HepG2 (cell line): ENCODE results near the gene TBX6. TPM values are rescaled to one million over a fixed set of nuclear protein-coding genes. Genes with fewer than 3 reads are reported as not detected.

ENCODE experiments used
- ATAC-seq: fragments of 200-7000 bp; cut with Tn5 transposase; 3 replicates; pipeline ENCODE4 v1.9.1; 2020; ENCODE audit warnings: mild to moderate bottlenecking, moderate library complexity
- BruUV-seq: library from RNA; stranded (reverse); fragments of 400-500 nt; replicated peaks from 2 replicates; lab custom pipeline; 2021; lab: Mats Ljungman, UMichigan
- CTCF ChIA-PET: fragments of 300-600 bp; formaldehyde crosslinking; extraction: SDS; loops from one replicate; lab custom pipeline; 2021; ENCODE audit warnings: low total read pairs, inconsistent platforms, low intra/inter-chr PET ratio; lab: Yijun Ruan, JAX
- POLR2A ChIA-PET: fragments of 350-600 bp; sonication (Branson Sonifier 250); formaldehyde crosslinking; loops from one replicate; lab custom pipeline; 2020; ENCODE audit warnings: antibody characterized with exemption, inconsistent platforms; lab: Yijun Ruan, JAX
- DNase-seq: peaks from one replicate; pipeline ENCODE4 v3.0.0-alpha.2; 2015; ENCODE audit warnings: low spot score
- FAIRE-seq: peaks from 3 replicates; lab custom pipeline; 2011; peaks lifted over from hg19 to GRCh38; lab: Jason Lieb, UNC
- H2AFZ ChIP-seq: one replicate; pipeline ENCODE4 v1.6.1; 2011; ENCODE audit warnings: low read length, inconsistent platforms
- H3K27ac ChIP-seq: fragments of 300-600 bp; 3 replicates; pipeline ENCODE4 v1.8.0; 2011; ENCODE audit warnings: mixed run types, mild to moderate bottlenecking, mixed read lengths, low read length, inconsistent platforms; ENCODE audit not compliant: insufficient read depth; ENCODE audit errors: extremely low read length
- H3K27me3 ChIP-seq, 2 experiments: fragments of 200-600 bp in 1 of 2; 2 replicates in 1 of 2; 3 replicates in 1 of 2; pipeline versions ENCODE4 v1.6.0 to v1.8.0; 2011; ENCODE audit warnings: low read length in 2 of 2, mild to moderate bottlenecking in 2 of 2, moderate library complexity in 2 of 2, inconsistent platforms in 1 of 2; ENCODE audit not compliant: insufficient read depth in 2 of 2, control insufficient read depth in 1 of 2
- H3K36me3 ChIP-seq, 2 experiments: fragments of 200-600 bp in 1 of 2; replicated peaks in 1 of 2; 2 replicates in 1 of 2; 3 replicates in 1 of 2; pipeline versions ENCODE4 v1.5.1 to v1.8.0; 2011; ENCODE audit warnings: low read length in 2 of 2, inconsistent platforms in 1 of 2; ENCODE audit not compliant: insufficient read depth in 2 of 2, control insufficient read depth in 1 of 2
- H3K4me1 ChIP-seq: 2 replicates; pipeline ENCODE4 v1.5.1; 2012; ENCODE audit warnings: low read length, inconsistent platforms; ENCODE audit not compliant: insufficient read depth
- H3K4me2 ChIP-seq: 2 replicates; pipeline ENCODE4 v1.6.0; 2011; ENCODE audit warnings: low read depth, low read length, inconsistent platforms
- H3K4me3 ChIP-seq, 3 experiments: fragments of 200-600 bp in 1 of 3; sonication (generic), shearing (Covaris generic) in 1 of 3; replicated peaks in 1 of 3; 2 replicates each; pipeline ENCODE4 v1.5.1; 2011 to 2016; ENCODE audit warnings: low read length in 3 of 3, inconsistent platforms in 2 of 3, low read depth in 2 of 3, mild to moderate bottlenecking in 2 of 3, control low read depth in 1 of 3, mixed read lengths in 1 of 3; ENCODE audit not compliant: insufficient read depth in 1 of 3
- H3K79me2 ChIP-seq: one replicate; pipeline ENCODE4 v1.6.1; 2011; ENCODE audit warnings: low read length, inconsistent platforms; ENCODE audit not compliant: insufficient read depth
- H3K9ac ChIP-seq: 2 replicates; pipeline ENCODE4 v1.6.0; 2011; ENCODE audit warnings: mild to moderate bottlenecking, low read depth, low read length, inconsistent platforms; ENCODE audit not compliant: insufficient read depth
- H3K9me3 ChIP-seq: 2 replicates; pipeline ENCODE4 v1.5.1; 2012; ENCODE audit warnings: mild to moderate bottlenecking, low read length
- H4K20me1 ChIP-seq: 2 replicates; pipeline ENCODE4 v1.6.0; 2011; ENCODE audit warnings: inconsistent platforms, mild to moderate bottlenecking, low read length, moderate library complexity; ENCODE audit not compliant: insufficient read depth
- AGO2 ChIP-seq: fragments of 200-400 bp; formaldehyde crosslinking; optimal IDR thresholded peaks from 2 replicates; pipeline ENCODE3; 2017; ENCODE audit warnings: mild to moderate bottlenecking, low read depth, low read length, moderate library complexity
- MZF1 ChIP-seq: sonication (generic); formaldehyde crosslinking; IDR thresholded peaks from 2 replicates; pipeline ENCODE4 v1.8.1; 2023; ENCODE audit warnings: mild to moderate bottlenecking, missing genetic modification reagents, borderline replicate concordance
- POLR2A ChIP-seq, 2 experiments: IDR thresholded peaks; 2 replicates each; pipeline ENCODE4 v1.6.1; 2011; ENCODE audit warnings: low read depth in 2 of 2, low read length in 2 of 2, mild to moderate bottlenecking in 1 of 2, moderate library complexity in 1 of 2; ENCODE audit not compliant: insufficient read depth in 1 of 2
- RBFOX2 ChIP-seq: fragments of 200-400 bp; formaldehyde crosslinking; IDR thresholded peaks from 2 replicates; pipeline ENCODE4 v1.6.1; 2017; ENCODE audit warnings: low read depth, mild to moderate bottlenecking, low read length
- SSRP1 ChIP-seq: IDR thresholded peaks from 2 replicates; pipeline ENCODE4 v1.6.1; 2016; ENCODE audit warnings: control low read depth
- TIGD3 ChIP-seq: sonication (generic); formaldehyde crosslinking; IDR thresholded peaks from 2 replicates; pipeline ENCODE4 v1.5.1; 2020; ENCODE audit warnings: mild to moderate bottlenecking, missing genetic modification reagents, borderline replicate concordance
- WGBS: methylation state at CpG from one replicate; pipeline ENCODE4 v1.1.6; 2017; ENCODE audit warnings: low lambda C conversion rate; 5-methylcytosine and 5-hydroxymethylcytosine counted together
- in situ Hi-C: cut with HindIII; loops from 2 replicates; pipeline ENCODE4 v1.10.0; 2017; ENCODE audit warnings: low pct_unique_long_range_greater_than_20kb; ENCODE audit not compliant: extremely low pct_ligation_motif_present
- intact Hi-C: fragments of 100-400 bp; cut with micrococcal nuclease; formaldehyde crosslinking; loops from one replicate; pipeline ENCODE4 v1.10.0; 2022; ENCODE audit not compliant: unreplicated experiment
- polyA plus RNA-seq, 8 experiments: library from polyadenylated mRNA; depleted of rRNA in 3 of 8; stranded (reverse) in 7 of 8; unstranded in 1 of 8; fragments of >200 nt; fragmentation: Illumina TruSeq in 4 of 8; extraction: Trizol in 4 of 8; gene quantifications; 2 replicates each; pipeline versions ENCODE4 v1.2.1 to v1.2.3, GENCODE V29; 2011 to 2016; ENCODE audit warnings: low read depth in 4 of 8, missing spikeins in 1 of 8, mixed read lengths in 1 of 8; ENCODE audit not compliant: insufficient read depth in 1 of 8
- total RNA-seq, 5 experiments: library from RNA; depleted of rRNA; stranded (reverse); fragments of >200 nt; fragmentation: Illumina TruSeq; extraction: Trizol; gene quantifications; 2 replicates each; pipeline ENCODE4 v1.2.3, GENCODE V29; 2016; ENCODE audit warnings: low read depth in 1 of 5

Gene TBX6
- total and polyA plus RNA-seq, 2 of the 13 experiments (the other 11 are each of a cell fraction or from before 2014, with no cell fraction given) = 0.24 to 0.42 TPM

DNA sequence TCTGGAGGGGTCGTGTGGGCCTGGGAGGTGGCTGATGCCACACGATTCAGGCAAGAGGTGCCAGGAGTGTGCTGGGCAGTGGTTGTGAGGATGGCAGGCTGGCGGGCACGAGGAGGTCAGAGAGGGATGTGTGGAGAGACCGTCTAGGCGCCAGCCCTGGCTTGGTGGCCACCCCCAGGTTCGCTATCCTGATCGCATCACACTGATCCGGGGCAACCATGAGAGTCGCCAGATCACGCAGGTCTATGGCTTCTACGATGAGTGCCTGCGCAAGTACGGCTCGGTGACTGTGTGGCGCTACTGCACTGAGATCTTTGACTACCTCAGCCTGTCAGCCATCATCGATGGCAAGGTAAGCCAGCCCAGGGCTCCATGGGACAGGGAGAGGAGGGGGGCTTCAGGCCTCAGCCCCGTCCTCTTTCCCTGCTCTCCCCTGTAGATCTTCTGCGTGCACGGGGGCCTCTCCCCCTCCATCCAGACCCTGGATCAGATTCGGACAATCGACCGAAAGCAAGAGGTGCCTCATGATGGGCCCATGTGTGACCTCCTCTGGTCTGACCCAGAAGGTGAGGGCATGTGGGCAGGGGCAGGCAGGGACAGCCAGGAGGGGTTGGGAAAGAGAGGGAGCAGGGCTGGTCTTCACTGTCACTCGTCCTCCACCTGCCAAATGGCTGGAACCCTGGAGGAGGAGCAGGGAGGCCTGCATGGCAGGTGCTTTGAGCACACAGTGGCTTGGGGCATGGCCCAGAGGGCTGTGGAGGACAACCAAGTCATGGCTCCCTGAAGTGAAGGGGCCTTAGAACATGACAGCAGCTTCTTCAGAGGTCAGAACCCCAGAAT is 8.3 kb downstream of the TBX6 start:
- peaks cover 28% of the 10 kb centered on the region for H3K79me2 ChIP-seq
- no peak overlapping the region for H3K4me2 ChIP-seq
- no peaks in the 10 kb centered on the region for H3K9me3 ChIP-seq
- H3K27ac ChIP-seq = no peak overlapping the region
- POLR2A ChIA-PET = interaction anchor here (2.2 to 3.2 kb wide), 2 partner anchors 8 to 18 kb away, joined by 11 to 24 read pairs; partner anchors contain the start of genes ALDOA and TBX6
- no peak overlapping the region for H3K4me3 ChIP-seq
- intact Hi-C loops (loop anchor here (10.0 kb wide), 1 partner anchor 571 kb away; the partner anchor contains the start of genes FBRS and PRR14), in situ Hi-C loops (loop anchor here (25.0 kb wide), 1 partner anchor 554 kb away; no protein-coding TSS in a partner anchor)
- no TSS peak for BruUV-seq
- WGBS = 98% methylated on average over 23 of the region's 24 CpGs
- CTCF ChIA-PET = no interaction called here
- H3K36me3 ChIP-seq = peaks cover 31 to 57% of the 10 kb centered on the region in 2 experiments
- no peak overlapping the region for H3K9ac ChIP-seq
- DNase-seq = no peak
- H4K20me1 ChIP-seq = no peaks in the 10 kb centered on the region
- peaks cover 47% of the 10 kb centered on the region for H3K4me1 ChIP-seq
- ATAC-seq = no peak
- H2AFZ ChIP-seq = no peak overlapping the region
- FAIRE-seq = no peak
- TF ChIP-seq MZF1 (CRISPR knock-in tag) (no peak), AGO2 (peak; percentile 68), POLR2A (IDR thresholded peaks at IDR 0.05; ENCODE audit: insufficient read depth in 1 of 2, low read depth in 2 of 2, low read length in 2 of 2) (peak in 1 of 2 experiments; percentile 36; a peak in 1 of 4 replicates), SSRP1 (0 out of 2 replicates have a peak, but pooled peaks have one; percentile 47), TIGD3 (CRISPR knock-in tag) (no peak), RBFOX2 (peak; percentile 64; the same call in 1 of the 2 replicates)
- no peaks in the 10 kb centered on the region for H3K27me3 ChIP-seq
